Endothelial cell of umbilical vein (primary cell): Measurements from ENCODE around the gene GALNT13. TPM values are rescaled to one million over a fixed set of nuclear protein-coding genes. Genes with fewer than 3 reads are reported as not detected.

Source experiments
- BruUV-seq: library from RNA; stranded (reverse); fragments of 400-500 nt; replicated peaks from 2 replicates; lab custom pipeline; 2021; lab: Mats Ljungman, UMichigan
- CTCF ChIA-PET: fragments of 300-600, 350-600 bp; sonication (Branson Sonifier 250); formaldehyde crosslinking; loops from one replicate; lab custom pipeline; 2021; ENCODE audit warnings: antibody characterized with exemption, inconsistent platforms; lab: Charles Lee
- POLR2A ChIA-PET: fragments of 300-600, 350-600 bp; sonication (Branson Sonifier 250); formaldehyde crosslinking; loops from one replicate; lab custom pipeline; 2021; ENCODE audit warnings: antibody characterized with exemption, inconsistent platforms; lab: Charles Lee
- DNase-seq: peaks from one replicate; pipeline ENCODE4 v3.0.0-alpha.2; 2011; ENCODE audit warnings: low read depth, low spot score
- FAIRE-seq: peaks from 2 replicates; lab custom pipeline; 2011; peaks lifted over from hg19 to GRCh38; lab: Jason Lieb, UNC
- H2AFZ ChIP-seq: 2 replicates; pipeline ENCODE4 v1.6.0; 2012; ENCODE audit warnings: low read depth, low read length, control low read depth, inconsistent platforms
- H3K27ac ChIP-seq: 2 replicates; pipeline ENCODE4 v1.5.1; 2011; ENCODE audit warnings: low read depth, mild to moderate bottlenecking, control low read depth, low read length, moderate library complexity; ENCODE audit not compliant: insufficient read depth
- H3K27me3 ChIP-seq, 2 experiments: 2 replicates each; pipeline versions ENCODE4 v1.6.0 to v1.6.1; 2011; ENCODE audit warnings: low read length in 2 of 2, mixed read lengths in 1 of 2; ENCODE audit not compliant: control insufficient read depth in 2 of 2, insufficient read depth in 2 of 2
- H3K36me3 ChIP-seq, 2 experiments: 2 replicates in 1 of 2; 3 replicates in 1 of 2; pipeline ENCODE4 v1.5.1; 2011; ENCODE audit warnings: low read length in 2 of 2, mild to moderate bottlenecking in 1 of 2, moderate library complexity in 1 of 2; ENCODE audit not compliant: control insufficient read depth in 2 of 2, insufficient read depth in 2 of 2; ENCODE audit errors: extremely low read depth in 1 of 2
- H3K4me1 ChIP-seq: 3 replicates; pipeline ENCODE4 v1.5.1; 2011; ENCODE audit warnings: mild to moderate bottlenecking, low read length; ENCODE audit not compliant: control insufficient read depth, insufficient read depth; ENCODE audit errors: extremely low read depth
- H3K4me2 ChIP-seq: 2 replicates; pipeline ENCODE4 v1.6.1; 2011; ENCODE audit warnings: low read length, control low read depth, mixed read lengths; ENCODE audit not compliant: insufficient read depth
- H3K4me3 ChIP-seq, 3 experiments: fragments of 200-600 bp in 1 of 3; sonication (generic), shearing (Covaris generic) in 1 of 3; replicated peaks in 1 of 3; 2 replicates each; pipeline ENCODE4 v1.5.1; 2011 to 2016; ENCODE audit warnings: control low read depth in 3 of 3, low read length in 3 of 3, mild to moderate bottlenecking in 2 of 3, inconsistent platforms in 1 of 3, low read depth in 1 of 3, moderate library complexity in 1 of 3; ENCODE audit not compliant: insufficient read depth in 1 of 3
- H3K79me2 ChIP-seq: 2 replicates; pipeline ENCODE4 v1.6.0; 2012; ENCODE audit warnings: low read length, inconsistent platforms; ENCODE audit not compliant: control insufficient read depth, insufficient read depth
- H3K9ac ChIP-seq: replicated peaks from 2 replicates; pipeline ENCODE3; 2011; ENCODE audit warnings: low read length, control low read depth; ENCODE audit not compliant: insufficient read depth; ENCODE audit errors: extremely low read depth
- H3K9me1 ChIP-seq: replicated peaks from 3 replicates; pipeline ENCODE4 v1.6.0; 2011; ENCODE audit warnings: mild to moderate bottlenecking, low read length; ENCODE audit not compliant: control insufficient read depth, insufficient read depth; ENCODE audit errors: extremely low read depth
- H3K9me3 ChIP-seq: replicated peaks from 2 replicates; pipeline ENCODE4 v1.5.1; 2012; ENCODE audit warnings: low read length, inconsistent platforms; ENCODE audit not compliant: control insufficient read depth, insufficient read depth
- H4K20me1 ChIP-seq: replicated peaks from 2 replicates; pipeline ENCODE3; 2011; ENCODE audit warnings: mild to moderate bottlenecking, low read length; ENCODE audit not compliant: control insufficient read depth, insufficient read depth; ENCODE audit errors: extremely low read depth
- CTCF ChIP-seq, 2 donors: IDR thresholded peaks; 1 replicate in 1 of 2; 2 replicates in 1 of 2; pipeline ENCODE4 v1.5.1; 2011; ENCODE audit warnings: low read length in 2 of 2, mild to moderate bottlenecking in 2 of 2, moderate library complexity in 2 of 2, control low read depth in 1 of 2, inconsistent platforms in 1 of 2, low read depth in 1 of 2; ENCODE audit not compliant: insufficient read depth in 1 of 2; ENCODE audit errors: extremely low read depth in 1 of 2
- EZH2 ChIP-seq: IDR thresholded peaks from 2 replicates; pipeline ENCODE4 v1.6.1; 2012; ENCODE audit warnings: borderline replicate concordance, low read depth, mild to moderate bottlenecking, moderate library complexity, low read length, inconsistent platforms; ENCODE audit not compliant: severe bottlenecking
- FOS ChIP-seq: IDR thresholded peaks from 2 replicates; pipeline ENCODE4 v1.6.1; 2011; ENCODE audit warnings: mild to moderate bottlenecking, low read length, moderate library complexity, borderline replicate concordance; ENCODE audit not compliant: insufficient read depth
- GATA2 ChIP-seq: IDR thresholded peaks from 2 replicates; pipeline ENCODE4 v1.7.0; 2011; ENCODE audit warnings: low read depth, mild to moderate bottlenecking, moderate library complexity, mixed read lengths, low read length; ENCODE audit not compliant: insufficient read length, insufficient read depth
- JUN ChIP-seq: IDR thresholded peaks from 2 replicates; pipeline ENCODE4 v1.6.1; 2011; ENCODE audit warnings: borderline replicate concordance, low read depth; ENCODE audit not compliant: insufficient read length, insufficient read depth
- MAX ChIP-seq: IDR thresholded peaks from 2 replicates; pipeline ENCODE4 v1.6.1; 2011; ENCODE audit not compliant: insufficient read depth, insufficient read length
- MYC ChIP-seq: IDR thresholded peaks from one replicate; pipeline ENCODE4 v1.6.1; 2011; ENCODE audit warnings: mild to moderate bottlenecking, low read depth, low read length
- POLR2A ChIP-seq: IDR thresholded peaks from 2 replicates; pipeline ENCODE4 v1.6.1; 2012; ENCODE audit warnings: low read depth, mild to moderate bottlenecking, control low read depth, low read length
- POLR2AphosphoS5 ChIP-seq: IDR thresholded peaks from 2 replicates; pipeline ENCODE4 v1.6.1; 2012; ENCODE audit warnings: low read depth, mild to moderate bottlenecking, control low read depth, low read length, moderate library complexity; ENCODE audit not compliant: insufficient read depth
- dilution Hi-C: fragments of 300-500 bp; cut with MboI; formaldehyde crosslinking; loops from one replicate; pipeline ENCODE4 v1.15.0; 2019; ENCODE audit warnings: low sequenced_read_pairs; ENCODE audit not compliant: extremely low pct_ligation_motif_present
- intact Hi-C: fragments of 100-400 bp; cut with micrococcal nuclease; formaldehyde crosslinking; loops from one replicate; pipeline ENCODE4 v1.10.0; 2022
- polyA plus RNA-seq, 4 experiments: library from polyadenylated mRNA; depleted of rRNA in 3 of 4; stranded (reverse) in 3 of 4; unstranded in 1 of 4; fragments of >200 nt; gene quantifications; 2 replicates each; pipeline versions ENCODE4 v1.2.1 to v1.2.3, GENCODE V29; 2011 to 2012; ENCODE audit warnings: missing spikeins in 1 of 4
- total RNA-seq: library from RNA; stranded (reverse); gene quantifications from 2 replicates; pipeline ENCODE4 v1.2.3, GENCODE V29; 2021

The GALNT13 gene
- total and polyA plus RNA-seq, 2 donors (not counting 3 experiments of a cell fraction or from before 2014, with no cell fraction given) = 0.06 TPM; not detected in 1

- no peaks in the 10 kb centered on the region for H3K9me3 ChIP-seq
- H3K27me3 ChIP-seq = no peaks in the 10 kb centered on the region
- no TSS peak for BruUV-seq
- H3K4me2 ChIP-seq = no peak overlapping the region
- no peaks in the 10 kb centered on the region for H3K4me1 ChIP-seq
- dilution Hi-C loops = no loop called here
- FAIRE-seq = no peak
- no peak overlapping the region for H2AFZ ChIP-seq
- H3K9me1 ChIP-seq = no peaks in the 10 kb centered on the region
- no peak overlapping the region for H3K9ac ChIP-seq
- H3K4me3 ChIP-seq = no peak overlapping the region
- TF ChIP-seq POLR2AphosphoS5 (no peak), GATA2 (no peak), CTCF (IDR thresholded peaks at IDR 0.05; ENCODE audit: extremely low read depth in 1 of 2, insufficient read depth in 1 of 2, low read depth in 1 of 2, low read length in 2 of 2) (no peak), POLR2A (no peak), EZH2 (no peak), MYC (no peak), FOS (no peak), JUN (no peak), MAX (no peak)
- no peaks in the 10 kb centered on the region for H3K79me2 ChIP-seq
- ChIA-PET POLR2A (no interaction called here), CTCF (no interaction called here)
- no peaks in the 10 kb centered on the region for H3K36me3 ChIP-seq
- no peaks in the 10 kb centered on the region for H4K20me1 ChIP-seq
- H3K27ac ChIP-seq = no peak overlapping the region
- intact Hi-C loops = no loop called here
- no peak for DNase-seq
These were observed 608.8 kb downstream of the GALNT13 start for GRCh38 chr2:154480521-154480920.
